D721Med (cell line): ENCODE results near the gene CC2D2A.

ENCODE experiments used
- DNase-seq: peaks from one replicate; pipeline ENCODE4 v3.0.0; 2011; ENCODE audit warnings: low spot score; ENCODE audit not compliant: insufficient read length
- FAIRE-seq: peaks from 2 replicates; lab custom pipeline; 2011; peaks lifted over from hg19 to GRCh38; lab: Jason Lieb, UNC
- CTCF ChIP-seq: IDR thresholded peaks from 2 replicates; pipeline ENCODE4 v1.5.1; 2012; ENCODE audit warnings: mild to moderate bottlenecking, control low read depth; ENCODE audit not compliant: insufficient read depth; ENCODE audit errors: missing control alignments

The CC2D2A gene

GRCh38 chr4:15585331-15585730 is 115.6 kb downstream of the CC2D2A start:
- no peak for TF ChIP-seq CTCF
- FAIRE-seq = no peak
- no peak for DNase-seq

GRCh38 chr4:15586066-15586465 is 116.4 kb downstream of the CC2D2A start:
- no peak for TF ChIP-seq CTCF
- DNase-seq (no peak), FAIRE-seq (no peak)

- no peak for FAIRE-seq
- DNase-seq = no peak
- TF ChIP-seq CTCF = no peak
Measured at GRCh38 chr4:15587649-15588048, 118.0 kb downstream of the CC2D2A start.

GRCh38 chr4:15592799-15593198 is 123.1 kb downstream of the CC2D2A start:
- no peak for DNase-seq
- no peak for TF ChIP-seq CTCF
- FAIRE-seq = no peak

- DNase-seq (no peak), FAIRE-seq (no peak)
- no peak for TF ChIP-seq CTCF
Measured at GRCh38 chr4:15598644-15599043, 129.0 kb downstream of the CC2D2A start.

GRCh38 chr4:15600176-15600575 is 130.5 kb downstream of the CC2D2A start:
- no peak for DNase-seq
- TF ChIP-seq CTCF = no peak
- no peak for FAIRE-seq

GRCh38 chr4:15601862-15602261 is 132.2 kb downstream of the CC2D2A start:
- FAIRE-seq (no peak), DNase-seq (no peak)

More at GRCh38 chr4:15601862-15602261, 132.2 kb downstream of the CC2D2A start:
- TF ChIP-seq CTCF = no peak
